ENCODE measurements around the gene CFAP92. TPM values are rescaled to one million over a fixed set of nuclear protein-coding genes. Genes with fewer than 3 reads are reported as not detected.
A peak's percentile ranks its signal among the peaks of the same experiment; 100 is the strongest.
"Not testable (repeated sequence)": the region's sequence is repeated elsewhere in the genome, so short reads cannot be mapped to it uniquely, and the experiment has no call there.

The CFAP92 gene
- total RNA-seq, 1 experiment from 2014 or later: 0.33 TPM

DNA sequence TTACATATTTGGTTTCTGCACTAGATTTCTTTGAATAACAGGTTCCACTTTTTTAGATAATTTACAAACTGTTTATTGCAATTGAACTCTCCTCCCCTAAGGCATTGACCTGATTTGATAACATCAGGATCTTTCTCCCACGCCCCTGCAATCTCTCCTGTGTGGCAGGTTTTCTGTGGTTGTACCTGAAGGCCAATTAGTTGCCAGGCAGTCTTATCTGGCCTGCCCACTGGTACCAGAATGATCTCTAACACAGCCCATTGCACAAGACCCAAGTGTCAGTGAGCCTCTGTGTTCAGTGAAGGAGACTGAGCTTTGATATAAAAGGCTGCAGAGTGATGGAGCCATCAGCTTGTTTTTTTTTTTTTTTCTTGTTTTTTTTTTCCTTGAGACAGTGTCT, 111.2 kb downstream of the CFAP92 start:
- H3K4me2 ChIP-seq (ENCODE audit: low read length): no peak overlapping the region
- CTCF ChIA-PET: no interaction called here

DNA sequence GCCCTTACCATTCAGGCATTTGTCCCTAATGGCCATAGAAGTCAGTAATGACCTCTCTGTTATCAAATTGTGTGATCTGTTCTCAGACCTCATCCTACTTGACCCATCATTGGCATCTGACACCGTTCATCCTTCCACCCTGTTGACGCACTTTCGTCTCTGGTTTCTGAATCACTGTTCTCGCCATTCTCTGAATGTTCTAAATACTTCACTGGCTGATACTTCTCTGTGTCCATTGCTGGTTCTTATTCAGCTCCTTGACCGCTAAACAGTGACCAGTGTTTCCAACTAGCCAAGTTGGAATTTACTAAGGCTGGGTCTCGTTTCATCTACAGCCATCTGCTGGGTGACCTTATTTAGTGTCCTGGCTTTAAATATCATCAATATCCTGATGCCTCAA, 112.3 kb downstream of the CFAP92 start:
- DNase-seq (no peak), ATAC-seq (no peak)
- no peaks in the 10 kb centered on the region for H3K27me3 ChIP-seq (ENCODE audit: low read length)
- no peak overlapping the region for H2AFZ ChIP-seq (ENCODE audit: low read length)
- H3F3A ChIP-seq (ENCODE audit: low read length, unreplicated experiment): no peaks in the 10 kb centered on the region
- H3K9ac ChIP-seq (ENCODE audit: low read length): no peak overlapping the region
- peaks cover 69% of the 10 kb centered on the region for H3K79me2 ChIP-seq (ENCODE audit: low read length)
- intact Hi-C loops (cut with micrococcal nuclease): no loop called here
- ChIA-PET POLR2A (ENCODE audit: unreplicated experiment) (no interaction called here), CTCF (no interaction called here)
- H3K36me3 ChIP-seq (ENCODE audit: low read depth, low read length): no peaks in the 10 kb centered on the region; the same call in 1 of the 2 replicates
- H3K4me1 ChIP-seq (ENCODE audit: insufficient read depth, low read length): peaks cover 36% of the 10 kb centered on the region
- peak overlapping the region; percentile 100; the same call in 1 of the 2 replicates for H3K4me2 ChIP-seq (ENCODE audit: low read length)
- H3K9me2 ChIP-seq (replicated peaks; ENCODE audit: low read length): no peaks in the 10 kb centered on the region
- no TSS peak for BruUV-seq (replicated peaks)
- H4K20me1 ChIP-seq (ENCODE audit: low read length): no peaks in the 10 kb centered on the region
- no peaks in the 10 kb centered on the region for H3K9me3 ChIP-seq (ENCODE audit: low read length)
- H3K27ac ChIP-seq (ENCODE audit: low read length): no peak overlapping the region
- H3K4me3 ChIP-seq (ENCODE audit: low read length): no peak overlapping the region
- TF ChIP-seq EZH2phosphoT487 (IDR thresholded peaks at IDR 0.05; ENCODE audit: borderline replicate concordance, low read length): no peak
- TF ChIP-seq EZH2 (IDR thresholded peaks at IDR 0.05; ENCODE audit: low read length, unreplicated experiment): no peak

More for the DNA sequence above, 111.2 kb downstream of the CFAP92 start:
- Histone ChIP-seq H4K20me1 (ENCODE audit: low read length) (no peaks in the 10 kb centered on the region), H3K4me1 (ENCODE audit: insufficient read depth, low read length) (peaks cover 36% of the 10 kb centered on the region), H2AFZ (ENCODE audit: low read length) (no peak overlapping the region), H3K79me2 (ENCODE audit: low read length) (peaks cover 69% of the 10 kb centered on the region), H3K36me3 (ENCODE audit: low read depth, low read length) (no peaks in the 10 kb centered on the region; the same call in 1 of the 2 replicates), H3K27me3 (ENCODE audit: low read length) (no peaks in the 10 kb centered on the region), H3F3A (ENCODE audit: low read length, unreplicated experiment) (no peaks in the 10 kb centered on the region), H3K27ac (ENCODE audit: low read length) (no peak overlapping the region), H3K9ac (ENCODE audit: low read length) (no peak overlapping the region), H3K9me3 (ENCODE audit: low read length) (no peaks in the 10 kb centered on the region), H3K4me3 (ENCODE audit: low read length) (no peak overlapping the region), H3K9me2 (replicated peaks; ENCODE audit: low read length) (no peaks in the 10 kb centered on the region)
- POLR2A ChIA-PET (ENCODE audit: unreplicated experiment): no interaction called here
- TF ChIP-seq EZH2phosphoT487 (IDR thresholded peaks at IDR 0.05; ENCODE audit: borderline replicate concordance, low read length) (no peak), EZH2 (IDR thresholded peaks at IDR 0.05; ENCODE audit: low read length, unreplicated experiment) (no peak)
- TF ChIP-seq, protein P1, sequence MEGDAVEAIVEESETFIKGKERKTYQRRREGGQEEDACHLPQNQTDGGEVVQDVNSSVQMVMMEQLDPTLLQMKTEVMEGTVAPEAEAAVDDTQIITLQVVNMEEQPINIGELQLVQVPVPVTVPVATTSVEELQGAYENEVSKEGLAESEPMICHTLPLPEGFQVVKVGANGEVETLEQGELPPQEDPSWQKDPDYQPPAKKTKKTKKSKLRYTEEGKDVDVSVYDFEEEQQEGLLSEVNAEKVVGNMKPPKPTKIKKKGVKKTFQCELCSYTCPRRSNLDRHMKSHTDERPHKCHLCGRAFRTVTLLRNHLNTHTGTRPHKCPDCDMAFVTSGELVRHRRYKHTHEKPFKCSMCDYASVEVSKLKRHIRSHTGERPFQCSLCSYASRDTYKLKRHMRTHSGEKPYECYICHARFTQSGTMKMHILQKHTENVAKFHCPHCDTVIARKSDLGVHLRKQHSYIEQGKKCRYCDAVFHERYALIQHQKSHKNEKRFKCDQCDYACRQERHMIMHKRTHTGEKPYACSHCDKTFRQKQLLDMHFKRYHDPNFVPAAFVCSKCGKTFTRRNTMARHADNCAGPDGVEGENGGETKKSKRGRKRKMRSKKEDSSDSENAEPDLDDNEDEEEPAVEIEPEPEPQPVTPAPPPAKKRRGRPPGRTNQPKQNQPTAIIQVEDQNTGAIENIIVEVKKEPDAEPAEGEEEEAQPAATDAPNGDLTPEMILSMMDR (conservative IDR thresholded peaks at IDR 0.05; ENCODE audit: low read depth, low read length): no peak
- no TSS peak for BruUV-seq (replicated peaks)
- no peak for ATAC-seq
- DNase-seq: no peak
- intact Hi-C loops (cut with micrococcal nuclease): no loop called here

GRCh38 chr3:128880455-128880854, 113.4 kb downstream of the CFAP92 start:
- ATAC-seq; H4K20me1 ChIP-seq (ENCODE audit: low read length); H3F3A ChIP-seq (ENCODE audit: low read length, unreplicated experiment); H2AFZ ChIP-seq (ENCODE audit: low read length); DNase-seq; H3K36me3 ChIP-seq (ENCODE audit: low read depth, low read length); CTCF ChIA-PET; H3K9me3 ChIP-seq (ENCODE audit: low read length); POLR2A ChIA-PET (ENCODE audit: unreplicated experiment); intact Hi-C loops (cut with micrococcal nuclease); BruUV-seq (replicated peaks); H3K27ac ChIP-seq (ENCODE audit: low read length); H3K9me2 ChIP-seq (replicated peaks; ENCODE audit: low read length); H3K27me3 ChIP-seq (ENCODE audit: low read length): not testable (repeated sequence)
- Histone ChIP-seq H3K4me1 (ENCODE audit: insufficient read depth, low read length) (peaks cover 36% of the 10 kb centered on the region), H3K4me2 (ENCODE audit: low read length) (peak overlapping the region; percentile 100), H3K4me3 (ENCODE audit: low read length) (peak overlapping the region; percentile 99), H3K79me2 (ENCODE audit: low read length) (peaks cover 69% of the 10 kb centered on the region), H3K9ac (ENCODE audit: low read length) (peak overlapping the region; percentile 100; the same call in 1 of the 2 replicates)

DNA sequence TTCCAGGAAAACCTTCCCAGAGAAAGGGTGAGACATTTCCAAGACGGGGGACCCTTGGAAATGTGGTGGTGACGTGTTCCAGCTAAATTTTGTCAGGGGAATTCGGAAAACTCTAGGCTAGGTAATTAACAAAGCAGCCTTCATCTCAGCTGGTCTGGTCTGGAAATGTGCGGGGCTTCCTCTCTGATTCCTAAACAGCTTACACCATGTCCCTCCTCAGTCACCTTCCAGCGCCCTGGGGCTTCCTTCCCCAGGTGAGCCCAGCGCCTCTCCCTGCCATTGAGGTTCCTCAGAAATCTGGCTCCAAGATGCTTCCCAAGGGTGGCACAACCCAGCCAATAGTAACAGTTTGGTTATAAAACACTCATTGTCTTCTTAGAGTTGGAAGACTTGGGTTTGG, 113.9 kb downstream of the CFAP92 start:
- Histone ChIP-seq H3K27ac (ENCODE audit: low read length) (peak overlapping the region; percentile 61), H3K9me2 (replicated peaks; ENCODE audit: low read length) (no peaks in the 10 kb centered on the region), H4K20me1 (ENCODE audit: low read length) (no peaks in the 10 kb centered on the region), H3F3A (ENCODE audit: low read length, unreplicated experiment) (no peaks in the 10 kb centered on the region), H3K79me2 (ENCODE audit: low read length) (peaks cover 67% of the 10 kb centered on the region), H2AFZ (ENCODE audit: low read length) (peak overlapping the region; percentile 96), H3K27me3 (ENCODE audit: low read length) (no peaks in the 10 kb centered on the region), H3K4me1 (ENCODE audit: insufficient read depth, low read length) (peaks cover 36% of the 10 kb centered on the region), H3K4me2 (ENCODE audit: low read length) (peak overlapping the region; percentile 100), H3K9me3 (ENCODE audit: low read length) (no peaks in the 10 kb centered on the region), H3K9ac (ENCODE audit: low read length) (peak overlapping the region; percentile 100), H3K36me3 (ENCODE audit: low read depth, low read length) (no peaks in the 10 kb centered on the region; the same call in none of the 2 replicates), H3K4me3 (ENCODE audit: low read length) (peak overlapping the region; percentile 99)
- ATAC-seq: no peak
- ChIA-PET POLR2A (ENCODE audit: unreplicated experiment) (no interaction called here), CTCF (no interaction called here)
- TF ChIP-seq, protein P1 (conservative IDR thresholded peaks at IDR 0.05; ENCODE audit: low read depth, low read length): no peak
- TF ChIP-seq EZH2phosphoT487 (IDR thresholded peaks at IDR 0.05; ENCODE audit: borderline replicate concordance, low read length): no peak
- TF ChIP-seq EZH2 (IDR thresholded peaks at IDR 0.05; ENCODE audit: low read length, unreplicated experiment): no peak
- no TSS peak for BruUV-seq (replicated peaks)
- no peak for DNase-seq
- intact Hi-C loops (cut with micrococcal nuclease): loop anchor here (1.0 kb wide), 1 partner anchor 200 kb away; no protein-coding TSS in a partner anchor
